ENCODE results near the gene PHC2. TPM values are rescaled to one million over a fixed set of nuclear protein-coding genes. Genes with fewer than 3 reads are reported as not detected.

Gene PHC2
- total RNA-seq, 1 donor from 2014 or later, result 135 TPM

GRCh38 chr1:33397994-33398393 lies 32.9 kb downstream of the PHC2 start:
- no peak overlapping the region for H3K27ac Mint-ChIP-seq

GRCh38 chr1:33397125-33397506 lies 33.8 kb downstream of the PHC2 start:
- DNase-seq (ENCODE audit: low spot score, unreplicated experiment), result no peak
- Mint-ChIP-seq H3K4me3 (ENCODE audit: low read depth) (no peak overlapping the region), H3K9me3 (ENCODE audit: low read depth) (no peaks in the 10 kb centered on the region), H3K36me3 (ENCODE audit: insufficient read depth) (peaks cover 1% of the 10 kb centered on the region), H3K4me1 (ENCODE audit: low read depth) (peaks cover 5% of the 10 kb centered on the region), H3K27me3 (peaks cover 2% of the 10 kb centered on the region), H3K27ac (no peak overlapping the region)
- no peak for TF ChIP-seq CTCF (IDR thresholded peaks at IDR 0.05; ENCODE audit: unreplicated experiment)

More at GRCh38 chr1:33397994-33398393, 32.9 kb downstream of the PHC2 start:
- no peaks in the 10 kb centered on the region for H3K27me3 Mint-ChIP-seq
- no peak overlapping the region for H3K4me3 Mint-ChIP-seq (ENCODE audit: low read depth)
- DNase-seq (ENCODE audit: low spot score, unreplicated experiment), result no peak
- H3K9me3 Mint-ChIP-seq (ENCODE audit: low read depth), result no peaks in the 10 kb centered on the region
- H3K4me1 Mint-ChIP-seq (ENCODE audit: low read depth), result no peaks in the 10 kb centered on the region
- peaks cover 1% of the 10 kb centered on the region for H3K36me3 Mint-ChIP-seq (ENCODE audit: insufficient read depth)
- no peak for TF ChIP-seq CTCF (IDR thresholded peaks at IDR 0.05; ENCODE audit: unreplicated experiment)

- no peak for TF ChIP-seq CTCF (IDR thresholded peaks at IDR 0.05; ENCODE audit: unreplicated experiment)
- no peak overlapping the region for H3K4me3 Mint-ChIP-seq (ENCODE audit: low read depth)
- H3K27ac Mint-ChIP-seq, result no peak overlapping the region
- peaks cover 7% of the 10 kb centered on the region for H3K4me1 Mint-ChIP-seq (ENCODE audit: low read depth)
- H3K9me3 Mint-ChIP-seq (ENCODE audit: low read depth), result no peaks in the 10 kb centered on the region
- DNase-seq (ENCODE audit: low spot score, unreplicated experiment), result no peak
- peaks cover 1% of the 10 kb centered on the region for H3K36me3 Mint-ChIP-seq (ENCODE audit: insufficient read depth)
- H3K27me3 Mint-ChIP-seq, result peaks cover 2% of the 10 kb centered on the region
Measured at GRCh38 chr1:33396188-33397124, 34.4 kb downstream of the PHC2 start.

- peaks cover 7% of the 10 kb centered on the region for H3K4me1 Mint-ChIP-seq (ENCODE audit: low read depth)
Measured at GRCh38 chr1:33394770-33395169, 36.1 kb downstream of the PHC2 start.

GRCh38 chr1:33393991-33394390 lies 36.9 kb downstream of the PHC2 start:
- DNase-seq (ENCODE audit: low spot score, unreplicated experiment), result no peak
- Mint-ChIP-seq H3K27ac (no peak overlapping the region), H3K36me3 (ENCODE audit: insufficient read depth) (no peaks in the 10 kb centered on the region), H3K9me3 (ENCODE audit: low read depth) (no peaks in the 10 kb centered on the region), H3K4me3 (ENCODE audit: low read depth) (no peak overlapping the region), H3K4me1 (ENCODE audit: low read depth) (peaks cover 7% of the 10 kb centered on the region), H3K27me3 (peaks cover 2% of the 10 kb centered on the region)
- no peak for TF ChIP-seq CTCF (IDR thresholded peaks at IDR 0.05; ENCODE audit: unreplicated experiment)

More at GRCh38 chr1:33394770-33395169, 36.1 kb downstream of the PHC2 start:
- H3K27me3 Mint-ChIP-seq, result peaks cover 2% of the 10 kb centered on the region
- H3K36me3 Mint-ChIP-seq (ENCODE audit: insufficient read depth), result no peaks in the 10 kb centered on the region
- no peaks in the 10 kb centered on the region for H3K9me3 Mint-ChIP-seq (ENCODE audit: low read depth)
- DNase-seq (ENCODE audit: low spot score, unreplicated experiment), result no peak
- no peak for TF ChIP-seq CTCF (IDR thresholded peaks at IDR 0.05; ENCODE audit: unreplicated experiment)
- no peak overlapping the region for H3K27ac Mint-ChIP-seq
- no peak overlapping the region for H3K4me3 Mint-ChIP-seq (ENCODE audit: low read depth)

Measured in progenitor cell of endocrine pancreas (in vitro differentiated cells).